Right lobe of liver (tissue), 4 donors: ENCODE results near the gene PROKR1.

Experiments used
- POLR2A ChIP-seq: fragments of 450-650 bp; IDR thresholded peaks from one replicate; pipeline ENCODE4 v1.6.1; 2017; ENCODE audit warnings: antibody characterized with exemption, mild to moderate bottlenecking
- TF ChIP-seq, protein P1 (sequence below), 4 donors: fragments of 200-600 bp in 3 of 4; fragments of 450-650 bp in 1 of 4; IDR thresholded peaks; one replicate each; pipeline versions ENCODE4 v1.5.1 to v1.8.0; 2016 to 2022; ENCODE audit warnings: antibody characterized with exemption in 4 of 4, mild to moderate bottlenecking in 2 of 4
- donor health status: DM: no; HTN: no; CAD: no.
- donor health status: DM: no; HTN: no; CAD: no.
- donor health status: DM: no; HTN: yes; CAD: no.

DNA sequence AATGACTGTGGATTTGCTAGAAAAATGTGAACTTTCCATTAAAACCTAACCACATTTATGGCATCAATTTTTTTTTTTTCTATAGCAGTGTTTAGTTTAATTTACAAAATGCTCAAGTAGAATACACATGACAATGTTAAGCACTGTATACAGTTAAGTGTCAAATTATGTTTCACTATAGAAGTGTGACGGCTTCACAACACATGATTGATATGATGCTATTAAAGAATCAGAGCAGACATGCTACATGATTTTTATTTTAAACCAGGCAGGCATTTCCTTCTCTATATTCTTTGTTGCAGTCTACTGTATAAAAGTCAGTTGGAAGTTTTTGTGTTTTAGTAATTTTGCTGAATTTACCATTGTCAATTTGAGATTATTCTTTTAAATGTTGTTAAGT, 43.6 kb downstream of the PROKR1 start:
- TF ChIP-seq, protein P1, sequence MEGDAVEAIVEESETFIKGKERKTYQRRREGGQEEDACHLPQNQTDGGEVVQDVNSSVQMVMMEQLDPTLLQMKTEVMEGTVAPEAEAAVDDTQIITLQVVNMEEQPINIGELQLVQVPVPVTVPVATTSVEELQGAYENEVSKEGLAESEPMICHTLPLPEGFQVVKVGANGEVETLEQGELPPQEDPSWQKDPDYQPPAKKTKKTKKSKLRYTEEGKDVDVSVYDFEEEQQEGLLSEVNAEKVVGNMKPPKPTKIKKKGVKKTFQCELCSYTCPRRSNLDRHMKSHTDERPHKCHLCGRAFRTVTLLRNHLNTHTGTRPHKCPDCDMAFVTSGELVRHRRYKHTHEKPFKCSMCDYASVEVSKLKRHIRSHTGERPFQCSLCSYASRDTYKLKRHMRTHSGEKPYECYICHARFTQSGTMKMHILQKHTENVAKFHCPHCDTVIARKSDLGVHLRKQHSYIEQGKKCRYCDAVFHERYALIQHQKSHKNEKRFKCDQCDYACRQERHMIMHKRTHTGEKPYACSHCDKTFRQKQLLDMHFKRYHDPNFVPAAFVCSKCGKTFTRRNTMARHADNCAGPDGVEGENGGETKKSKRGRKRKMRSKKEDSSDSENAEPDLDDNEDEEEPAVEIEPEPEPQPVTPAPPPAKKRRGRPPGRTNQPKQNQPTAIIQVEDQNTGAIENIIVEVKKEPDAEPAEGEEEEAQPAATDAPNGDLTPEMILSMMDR (IDR thresholded peaks at IDR 0.05) = no peak
- TF ChIP-seq POLR2A = no peak
